Hepatic stellate cell (primary cell): ENCODE results near the gene NAXD.
"Not testable (repeated sequence)": the region's sequence is repeated elsewhere in the genome, so short reads cannot be mapped to it uniquely, and the experiment has no call there.

ENCODE experiments used
- DNase-seq: peaks from one replicate; pipeline ENCODE4 v3.0.0; 2011; ENCODE audit warnings: low spot score

NAXD gene

GRCh38 chr13:110628952-110629701, 13.8 kb downstream of the NAXD start:
- DNase-seq: no peak

- no peak for DNase-seq
Observed at GRCh38 chr13:110629735-110630134, 14.4 kb downstream of the NAXD start.

GRCh38 chr13:110630566-110631119, 15.3 kb downstream of the NAXD start:
- DNase-seq: no peak

- DNase-seq: not testable (repeated sequence)
Observed at GRCh38 chr13:110632255-110632654, 16.9 kb downstream of the NAXD start.

GRCh38 chr13:110633776-110634175, 18.4 kb downstream of the NAXD start:
- no peak for DNase-seq

GRCh38 chr13:110634558-110634957, 19.2 kb downstream of the NAXD start:
- DNase-seq: peak; percentile 69

- no peak for DNase-seq
Observed at GRCh38 chr13:110635405-110636002, 20.2 kb downstream of the NAXD start.

- no peak for DNase-seq
Observed at GRCh38 chr13:110636053-110636475, 20.7 kb downstream of the NAXD start.

- DNase-seq: no peak
Observed at GRCh38 chr13:110636701-110637201, 21.4 kb downstream of the NAXD start.

GRCh38 chr13:110637275-110637674, 21.9 kb downstream of the NAXD start:
- no peak for DNase-seq

- DNase-seq: no peak
Observed at GRCh38 chr13:110637747-110638146, 22.4 kb downstream of the NAXD start.

- no peak for DNase-seq
Observed at GRCh38 chr13:110638257-110638656, 22.9 kb downstream of the NAXD start.

- no peak for DNase-seq
Observed at GRCh38 chr13:110638814-110639806, 23.8 kb downstream of the NAXD start.

GRCh38 chr13:110639935-110640334, 24.6 kb downstream of the NAXD start:
- DNase-seq: no peak

GRCh38 chr13:110640591-110641029, 25.3 kb downstream of the NAXD start:
- DNase-seq: no peak

GRCh38 chr13:110641055-110642015, 26.0 kb downstream of the NAXD start:
- DNase-seq: no peak

GRCh38 chr13:110642291-110642981, 27.1 kb downstream of the NAXD start:
- no peak for DNase-seq

- no peak for DNase-seq
Observed at GRCh38 chr13:110643324-110643723, 28.0 kb downstream of the NAXD start.

- DNase-seq: no peak
Observed at GRCh38 chr13:110643768-110644421, 28.6 kb downstream of the NAXD start.
